K562 (cell line): ENCODE data around the gene PDZD2. TPM values are rescaled to one million over a fixed set of nuclear protein-coding genes. Genes with fewer than 3 reads are reported as not detected.

Source experiments
- FOSL1 ChIP-seq: fragments of 200-800 bp; sonication (Bioruptor generic); conservative IDR thresholded peaks from 2 replicates; pipeline ENCODE4 v1.6.1; 2016; ENCODE audit warnings: missing genetic modification characterization, missing compliant biosample characterization
- HIVEP1 ChIP-seq: fragments of 250-450 bp; sonication (Bioruptor Pico); IDR thresholded peaks from 2 replicates; pipeline ENCODE4 v1.4.0; 2020; ENCODE audit warnings: mild to moderate bottlenecking
- MECOM ChIP-seq: fragments of 250-450 bp; sonication (Bioruptor Pico); IDR thresholded peaks from 2 replicates; pipeline ENCODE4 v1.8.0; 2022; ENCODE audit warnings: inconsistent platforms
- NFIC ChIP-seq: fragments of 450-650 bp; IDR thresholded peaks from 2 replicates; pipeline ENCODE4 v1.6.1; 2017; ENCODE audit warnings: mild to moderate bottlenecking, inconsistent platforms
- polyA plus RNA-seq, 8 experiments: library from polyadenylated mRNA; depleted of rRNA in 4 of 8; stranded (reverse) in 5 of 8; unstranded in 3 of 8; fragments of >200 nt; fragmentation: Nextera tagmentation in 2 of 8; fragmentation: Illumina TruSeq in 1 of 8; extraction: Ambion mirVana in 2 of 8; extraction: Trizol in 1 of 8; gene quantifications; 2 replicates each; pipeline versions ENCODE4 v1.2.1 to v1.2.3, GENCODE V29; 2011 to 2014; ENCODE audit warnings: inconsistent platforms in 1 of 8, missing spikeins in 1 of 8
- total RNA-seq, 7 experiments: library from RNA; depleted of rRNA in 6 of 7; stranded (reverse); fragments of >200 nt in 6 of 7; fragmentation: Illumina TruSeq in 2 of 7; extraction: Trizol in 2 of 7; gene quantifications; 2 replicates each; pipeline versions ENCODE4 v1.2.1 to v1.2.3, GENCODE V29; 2011 to 2021; ENCODE audit warnings: low replicate concordance in 1 of 7
- TF ChIP-seq, protein P1 (sequence below), 2 experiments: fragments of 450-650 bp; formaldehyde crosslinking in 1 of 2; IDR thresholded peaks; 2 replicates each; pipeline versions ENCODE4 v1.4.0 to v1.6.1; 2014 to 2020; ENCODE audit warnings: mild to moderate bottlenecking in 2 of 2, borderline replicate concordance in 1 of 2, low read depth in 1 of 2

PDZD2 gene
- total and polyA plus RNA-seq, 9 of the 15 experiments (the other 6 are each of a cell fraction or from before 2014, with no cell fraction given), result 0.02 to 0.08 (median 0.04) TPM; not detected in 6

DNA sequence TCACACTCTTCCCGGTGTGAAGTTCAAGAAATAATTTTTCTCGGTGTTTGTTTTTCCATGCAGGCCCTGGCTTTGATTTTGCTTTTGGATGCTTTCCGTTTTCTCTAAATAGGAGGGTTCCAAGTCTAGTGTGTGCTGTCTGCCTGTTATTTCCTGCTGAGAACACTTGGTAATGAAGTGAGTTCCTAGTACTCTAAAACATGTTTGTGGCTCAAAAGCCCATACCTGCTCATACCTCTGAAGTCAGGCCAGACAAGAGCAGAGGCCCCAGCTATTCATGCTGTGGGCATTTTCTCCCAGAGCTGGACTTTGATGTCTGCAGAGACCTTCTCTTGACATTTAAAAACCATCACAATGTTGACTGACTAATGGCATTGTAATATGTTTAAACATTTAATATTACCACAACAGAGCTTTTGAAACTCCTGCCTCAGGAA lies 324.0 kb downstream of the PDZD2 start (continued):
- TF ChIP-seq, protein P1, sequence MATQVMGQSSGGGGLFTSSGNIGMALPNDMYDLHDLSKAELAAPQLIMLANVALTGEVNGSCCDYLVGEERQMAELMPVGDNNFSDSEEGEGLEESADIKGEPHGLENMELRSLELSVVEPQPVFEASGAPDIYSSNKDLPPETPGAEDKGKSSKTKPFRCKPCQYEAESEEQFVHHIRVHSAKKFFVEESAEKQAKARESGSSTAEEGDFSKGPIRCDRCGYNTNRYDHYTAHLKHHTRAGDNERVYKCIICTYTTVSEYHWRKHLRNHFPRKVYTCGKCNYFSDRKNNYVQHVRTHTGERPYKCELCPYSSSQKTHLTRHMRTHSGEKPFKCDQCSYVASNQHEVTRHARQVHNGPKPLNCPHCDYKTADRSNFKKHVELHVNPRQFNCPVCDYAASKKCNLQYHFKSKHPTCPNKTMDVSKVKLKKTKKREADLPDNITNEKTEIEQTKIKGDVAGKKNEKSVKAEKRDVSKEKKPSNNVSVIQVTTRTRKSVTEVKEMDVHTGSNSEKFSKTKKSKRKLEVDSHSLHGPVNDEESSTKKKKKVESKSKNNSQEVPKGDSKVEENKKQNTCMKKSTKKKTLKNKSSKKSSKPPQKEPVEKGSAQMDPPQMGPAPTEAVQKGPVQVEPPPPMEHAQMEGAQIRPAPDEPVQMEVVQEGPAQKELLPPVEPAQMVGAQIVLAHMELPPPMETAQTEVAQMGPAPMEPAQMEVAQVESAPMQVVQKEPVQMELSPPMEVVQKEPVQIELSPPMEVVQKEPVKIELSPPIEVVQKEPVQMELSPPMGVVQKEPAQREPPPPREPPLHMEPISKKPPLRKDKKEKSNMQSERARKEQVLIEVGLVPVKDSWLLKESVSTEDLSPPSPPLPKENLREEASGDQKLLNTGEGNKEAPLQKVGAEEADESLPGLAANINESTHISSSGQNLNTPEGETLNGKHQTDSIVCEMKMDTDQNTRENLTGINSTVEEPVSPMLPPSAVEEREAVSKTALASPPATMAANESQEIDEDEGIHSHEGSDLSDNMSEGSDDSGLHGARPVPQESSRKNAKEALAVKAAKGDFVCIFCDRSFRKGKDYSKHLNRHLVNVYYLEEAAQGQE (IDR thresholded peaks at IDR 0.05; ENCODE audit: borderline replicate concordance), result no peak
- TF ChIP-seq, protein P1 (CRISPR knock-in tag; IDR thresholded peaks at IDR 0.05; ENCODE audit: low read depth), result no peak
- TF ChIP-seq MECOM (CRISPR knock-in tag), result no peak
- no peak for TF ChIP-seq NFIC
- no peak for TF ChIP-seq FOSL1 (tag)
- TF ChIP-seq HIVEP1 (CRISPR knock-in tag), result no peak
